ENCODE results near the gene NFAT5.

- no peak for TF ChIP-seq CTCF (IDR thresholded peaks at IDR 0.05; ENCODE audit: extremely low read depth in 1 of 2, insufficient read depth in 1 of 2, low read depth in 1 of 2, low read length in 2 of 2)
- no peak for TF ChIP-seq EZH2 (IDR thresholded peaks at IDR 0.05; ENCODE audit: borderline replicate concordance, low read depth, low read length, severe bottlenecking)
- TF ChIP-seq MYC (IDR thresholded peaks at IDR 0.05; ENCODE audit: low read depth, low read length), result no peak
- no peak for TF ChIP-seq POLR2AphosphoS5 (IDR thresholded peaks at IDR 0.05; ENCODE audit: insufficient read depth, low read depth, low read length)
- no peak for TF ChIP-seq MAX (IDR thresholded peaks at IDR 0.05; ENCODE audit: insufficient read depth, insufficient read length)
- no peak for TF ChIP-seq POLR2A (IDR thresholded peaks at IDR 0.05; ENCODE audit: low read depth, low read length)
- TF ChIP-seq FOS (IDR thresholded peaks at IDR 0.05; ENCODE audit: borderline replicate concordance, insufficient read depth, low read length), result no peak
Observed at GRCh38 chr16:69522041-69522578, 43.7 kb upstream of the NFAT5 start.

Data from endothelial cell of umbilical vein (primary cell).